HL-60 (cell line): ENCODE data around the gene CDH3.

ENCODE experiments used
- CTCF ChIP-seq: IDR thresholded peaks from one replicate; pipeline ENCODE4 v1.5.1; 2011; ENCODE audit warnings: low read length, control low read depth, inconsistent platforms; ENCODE audit not compliant: insufficient read depth
- GABPA ChIP-seq: IDR thresholded peaks from 2 replicates; pipeline ENCODE4 v1.6.1; 2012; ENCODE audit warnings: low read depth

- TF ChIP-seq CTCF (no peak), GABPA (no peak)
Measured at GRCh38 chr16:68689921-68690320, 44.8 kb downstream of the CDH3 start.
